OCI-LY7 (cell line): ENCODE measurements around the gene THAP12. TPM values are rescaled to one million over a fixed set of nuclear protein-coding genes. Genes with fewer than 3 reads are reported as not detected.

Experiments
- BruUV-seq: library from RNA; stranded (reverse); fragments of 400-500 nt; replicated peaks from 2 replicates; lab custom pipeline; 2021; lab: Mats Ljungman, UMichigan
- CTCF ChIA-PET: fragments of 300-600 bp; sonication (Branson Sonifier 250); formaldehyde crosslinking; loops from one replicate; lab custom pipeline; 2022; ENCODE audit warnings: antibody characterized with exemption; ENCODE audit not compliant: unreplicated experiment; lab: Charles Lee
- POLR2A ChIA-PET: fragments of 300-600 bp; sonication (Branson Sonifier 250); formaldehyde crosslinking; loops from one replicate; lab custom pipeline; 2022; ENCODE audit warnings: antibody characterized with exemption; lab: Charles Lee
- DNase-seq: peaks from one replicate; pipeline ENCODE4 v3.0.0-alpha.2; 2015; ENCODE audit warnings: low spot score
- H2AFZ ChIP-seq: fragments of 200-600 bp; sonication (generic), shearing (Covaris generic); 2 replicates; pipeline ENCODE4 v1.6.1; 2014; ENCODE audit warnings: mild to moderate bottlenecking, antibody characterized with exemption, low read length, moderate library complexity
- H3K27ac ChIP-seq: fragments of 200-600 bp; sonication (generic); 2 replicates; pipeline ENCODE4 v1.5.1; 2014; ENCODE audit warnings: mixed run types, low read depth, mild to moderate bottlenecking, moderate library complexity, low read length, inconsistent platforms; ENCODE audit not compliant: poor library complexity, severe bottlenecking
- H3K36me3 ChIP-seq: fragments of 200-600 bp; sonication (generic); 2 replicates; pipeline ENCODE4 v1.6.1; 2014; ENCODE audit warnings: mild to moderate bottlenecking, antibody characterized with exemption, low read length, moderate library complexity, mixed read lengths; ENCODE audit not compliant: insufficient read depth
- H3K4me1 ChIP-seq: fragments of 200-600 bp; sonication (generic); 2 replicates; pipeline ENCODE4 v1.5.1; 2014; ENCODE audit warnings: mild to moderate bottlenecking, low read length; ENCODE audit not compliant: insufficient read depth, poor library complexity, severe bottlenecking
- H3K4me2 ChIP-seq: fragments of 200-600 bp; sonication (generic); 2 replicates; pipeline ENCODE4 v1.6.1; 2014; ENCODE audit warnings: mild to moderate bottlenecking, low read length
- H3K4me3 ChIP-seq: fragments of 200-600 bp; sonication (generic); 2 replicates; pipeline ENCODE4 v1.5.1; 2014; ENCODE audit warnings: mild to moderate bottlenecking, low read depth, low read length; ENCODE audit not compliant: poor library complexity, severe bottlenecking
- H3K79me2 ChIP-seq: fragments of 200-600 bp; sonication (generic); 2 replicates; pipeline ENCODE4 v1.6.1; 2016; ENCODE audit warnings: low read depth, mild to moderate bottlenecking, low read length, moderate library complexity, mixed read lengths; ENCODE audit not compliant: insufficient read depth
- H3K9me2 ChIP-seq: fragments of 200-600 bp; sonication (generic); 2 replicates; pipeline ENCODE4 v1.6.1; 2016; ENCODE audit warnings: mild to moderate bottlenecking, low read length, mixed read lengths; ENCODE audit not compliant: insufficient read depth
- H3K9me3 ChIP-seq: fragments of 200-600 bp; sonication (generic); 2 replicates; pipeline ENCODE4 v1.6.1; 2014; ENCODE audit warnings: mild to moderate bottlenecking, mixed run types, low read length, mixed read lengths
- H4K20me1 ChIP-seq: fragments of 200-600 bp; sonication (generic); 2 replicates; pipeline ENCODE4 v1.6.1; 2014; ENCODE audit warnings: mild to moderate bottlenecking, antibody characterized with exemption, low read length, moderate library complexity, mixed read lengths; ENCODE audit not compliant: insufficient read depth
- EZH2phosphoT487 ChIP-seq: fragments of 200-600 bp; sonication (generic); IDR thresholded peaks from 2 replicates; pipeline ENCODE4 v1.6.1; 2018; ENCODE audit warnings: low read depth, borderline replicate concordance, mild to moderate bottlenecking, mixed run types, antibody characterized with exemption, low read length, moderate library complexity, mixed read lengths
- intact Hi-C: fragments of 100-400 bp; cut with micrococcal nuclease; formaldehyde crosslinking; loops from one replicate; pipeline ENCODE4 v1.10.0; 2022; ENCODE audit not compliant: unreplicated experiment
- total RNA-seq, 2 experiments: library from RNA; depleted of rRNA in 1 of 2; stranded (reverse); fragments of >200 nt in 1 of 2; shearing (Covaris generic) in 1 of 2; gene quantifications; 2 replicates each; pipeline ENCODE4 v1.2.3, GENCODE V29; 2014 to 2022
- TF ChIP-seq, protein P1 (sequence below): fragments of 200-600 bp; sonication (generic); conservative IDR thresholded peaks from 2 replicates; pipeline ENCODE4 v1.5.1; 2014; ENCODE audit warnings: mild to moderate bottlenecking, antibody characterized with exemption, low read length, moderate library complexity, mixed read lengths

THAP12 gene
- total RNA-seq, 2 experiments from 2014 or later = 55.7 to 74.7 TPM

DNA sequence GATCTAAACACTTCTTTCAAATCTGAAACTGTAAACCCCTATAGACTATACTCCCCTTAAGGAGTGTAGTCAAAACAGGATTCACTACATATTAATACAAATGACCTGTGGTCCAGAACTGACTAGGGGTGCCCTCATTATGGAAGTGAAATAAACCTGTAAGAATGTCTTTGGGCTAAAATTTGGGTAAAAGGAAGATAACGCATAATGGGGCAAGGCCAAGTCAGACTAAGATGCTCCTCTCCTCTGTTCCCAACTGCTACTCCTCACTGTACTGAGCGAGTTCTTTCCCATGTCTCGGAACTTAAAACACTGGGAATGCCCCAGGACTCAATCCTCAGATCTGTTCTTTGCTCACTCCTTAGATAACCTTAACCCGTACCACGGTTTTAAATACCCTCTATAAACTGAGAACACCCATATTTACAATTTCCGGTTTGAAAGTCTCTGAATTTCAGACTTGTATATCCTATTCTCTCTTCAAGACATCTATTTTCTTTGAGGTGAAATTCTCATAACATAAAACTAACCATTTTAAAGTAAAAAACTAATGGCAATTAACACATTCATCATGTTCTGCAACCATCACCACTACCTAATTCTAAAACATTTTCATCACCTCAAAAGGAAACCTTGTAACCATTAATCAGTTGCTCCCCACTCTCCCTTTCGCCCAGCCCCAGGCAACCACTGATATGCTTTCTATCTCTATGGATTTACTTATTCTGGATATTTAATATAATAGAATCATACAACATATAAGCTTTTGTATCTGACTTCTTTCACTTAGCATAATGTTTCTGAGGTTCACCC is 4.0 kb downstream of the THAP12 start:
- Histone ChIP-seq H3K4me2 (peak overlapping the region; percentile 74), H4K20me1 (peaks cover 42% of the 10 kb centered on the region), H3K9me2 (no peaks in the 10 kb centered on the region), H3K4me1 (peaks cover 44% of the 10 kb centered on the region), H3K27ac (peak overlapping the region; percentile 41), H3K79me2 (peaks cover 89% of the 10 kb centered on the region), H3K9me3 (no peaks in the 10 kb centered on the region), H3K4me3 (peak overlapping the region; percentile 49), H3K36me3 (no peaks in the 10 kb centered on the region; the same call in 1 of the 2 replicates), H2AFZ (no peak overlapping the region)
- TF ChIP-seq, protein P1, sequence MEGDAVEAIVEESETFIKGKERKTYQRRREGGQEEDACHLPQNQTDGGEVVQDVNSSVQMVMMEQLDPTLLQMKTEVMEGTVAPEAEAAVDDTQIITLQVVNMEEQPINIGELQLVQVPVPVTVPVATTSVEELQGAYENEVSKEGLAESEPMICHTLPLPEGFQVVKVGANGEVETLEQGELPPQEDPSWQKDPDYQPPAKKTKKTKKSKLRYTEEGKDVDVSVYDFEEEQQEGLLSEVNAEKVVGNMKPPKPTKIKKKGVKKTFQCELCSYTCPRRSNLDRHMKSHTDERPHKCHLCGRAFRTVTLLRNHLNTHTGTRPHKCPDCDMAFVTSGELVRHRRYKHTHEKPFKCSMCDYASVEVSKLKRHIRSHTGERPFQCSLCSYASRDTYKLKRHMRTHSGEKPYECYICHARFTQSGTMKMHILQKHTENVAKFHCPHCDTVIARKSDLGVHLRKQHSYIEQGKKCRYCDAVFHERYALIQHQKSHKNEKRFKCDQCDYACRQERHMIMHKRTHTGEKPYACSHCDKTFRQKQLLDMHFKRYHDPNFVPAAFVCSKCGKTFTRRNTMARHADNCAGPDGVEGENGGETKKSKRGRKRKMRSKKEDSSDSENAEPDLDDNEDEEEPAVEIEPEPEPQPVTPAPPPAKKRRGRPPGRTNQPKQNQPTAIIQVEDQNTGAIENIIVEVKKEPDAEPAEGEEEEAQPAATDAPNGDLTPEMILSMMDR = no peak
- TF ChIP-seq EZH2phosphoT487 = no peak
- intact Hi-C loops = no loop called here
- peak; percentile 31 for DNase-seq
- ChIA-PET CTCF (no interaction called here), POLR2A (no interaction called here)
- no TSS peak for BruUV-seq

DNA sequence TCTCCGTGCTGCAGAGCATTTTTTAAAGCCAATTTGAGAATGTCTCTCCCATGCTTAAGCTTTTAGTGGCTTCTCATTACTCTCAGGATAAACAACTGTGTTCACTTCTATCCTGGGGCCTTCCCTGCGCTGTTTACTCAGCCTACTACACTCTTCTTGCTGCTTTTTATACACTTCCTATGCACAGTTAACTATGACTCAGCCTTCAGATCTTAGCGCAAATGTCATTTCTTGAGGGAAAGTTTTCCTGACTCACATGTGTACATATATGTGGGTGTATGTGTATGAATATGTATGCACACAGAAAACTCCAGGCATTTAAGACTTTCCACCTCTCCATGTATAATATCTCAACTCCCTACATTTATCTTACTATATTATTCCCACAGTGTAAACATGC is 9.8 kb downstream of the THAP12 start:
- no TSS peak for BruUV-seq
- Histone ChIP-seq H3K9me3 (no peaks in the 10 kb centered on the region), H3K27ac (no peak overlapping the region), H3K79me2 (peaks cover 99% of the 10 kb centered on the region), H3K4me2 (no peak overlapping the region), H3K4me3 (no peak overlapping the region), H4K20me1 (peaks cover 40% of the 10 kb centered on the region), H3K4me1 (peaks cover 18% of the 10 kb centered on the region), H3K36me3 (no peaks in the 10 kb centered on the region; the same call in 1 of the 2 replicates), H3K9me2 (no peaks in the 10 kb centered on the region), H2AFZ (no peak overlapping the region)
- TF ChIP-seq, protein P1 = no peak
- TF ChIP-seq EZH2phosphoT487 = no peak
- intact Hi-C loops = no loop called here
- POLR2A ChIA-PET = no interaction called here
- CTCF ChIA-PET = no interaction called here
- DNase-seq = no peak

DNA sequence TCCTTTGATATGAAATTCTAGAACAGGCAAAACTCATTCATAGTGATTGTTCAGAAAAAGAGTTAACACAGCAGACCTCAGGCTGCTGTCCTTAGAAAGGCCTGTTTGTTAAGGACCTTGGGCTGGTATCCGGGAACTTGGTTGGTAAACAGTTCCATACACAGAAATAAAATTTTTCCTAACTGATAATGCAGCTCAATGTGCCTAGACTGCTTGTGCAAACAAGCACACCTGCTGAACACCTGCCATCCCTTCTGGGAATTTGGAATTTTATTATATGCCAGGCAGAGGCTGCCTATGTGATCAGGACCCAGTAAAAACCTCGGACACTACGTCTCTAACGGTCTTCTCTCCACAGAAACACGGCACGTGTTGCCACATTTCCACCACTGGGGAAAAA is 11.5 kb downstream of the THAP12 start:
- DNase-seq = no peak
- H3K9me2 ChIP-seq = no peaks in the 10 kb centered on the region

More for the DNA sequence above, 11.5 kb downstream of the THAP12 start:
- Histone ChIP-seq H3K79me2 (peaks cover 97% of the 10 kb centered on the region), H3K36me3 (peaks cover 12% of the 10 kb centered on the region), H4K20me1 (peaks cover 27% of the 10 kb centered on the region), H3K4me3 (no peak overlapping the region), H3K27ac (no peak overlapping the region), H2AFZ (no peak overlapping the region), H3K4me1 (peaks cover 13% of the 10 kb centered on the region), H3K9me3 (no peaks in the 10 kb centered on the region), H3K4me2 (no peak overlapping the region)
- POLR2A ChIA-PET = no interaction called here
- BruUV-seq = no TSS peak
- intact Hi-C loops = no loop called here
- CTCF ChIA-PET = no interaction called here
- TF ChIP-seq, protein P1 = no peak
- no peak for TF ChIP-seq EZH2phosphoT487
